Activated CD4-positive, alpha-beta T cell treated with anti-CD3 and anti-CD28 coated beads for 36 hours (primary cell): ENCODE data around the gene TMCC1. TPM values are rescaled to one million over a fixed set of nuclear protein-coding genes. Genes with fewer than 3 reads are reported as not detected.
"Not testable (repeated sequence)": the region's sequence is repeated elsewhere in the genome, so short reads cannot be mapped to it uniquely, and the experiment has no call there.

ENCODE experiments used
- ATAC-seq: fragments of 200-7000 bp; cut with Tn5 transposase; one replicate; pipeline ENCODE4 v1.10.0; 2021; ENCODE audit warnings: mild to moderate bottlenecking, moderate library complexity
- CTCF ChIA-PET: fragments of 350-600 bp; sonication (Branson Sonifier 250); formaldehyde crosslinking; loops from one replicate; lab custom pipeline; 2021; ENCODE audit warnings: antibody characterized with exemption; lab: Charles Lee
- POLR2A ChIA-PET: fragments of 350-600 bp; sonication (Branson Sonifier 250); formaldehyde crosslinking; loops from one replicate; lab custom pipeline; 2021; ENCODE audit warnings: antibody characterized with exemption, inconsistent platforms; lab: Charles Lee
- DNase-seq: peaks from one replicate; pipeline ENCODE4 v3.0.0-alpha.2; 2020
- H3K27ac Mint-ChIP-seq: one replicate; pipeline ENCODE4 v1.8.0; 2021; ENCODE audit warnings: mixed read lengths
- H3K27me3 Mint-ChIP-seq: one replicate; pipeline ENCODE4 v1.8.0; 2021; ENCODE audit warnings: mixed read lengths
- H3K36me3 Mint-ChIP-seq: one replicate; pipeline ENCODE4 v1.8.0; 2021; ENCODE audit warnings: low read depth, mixed read lengths
- H3K4me1 Mint-ChIP-seq: one replicate; pipeline ENCODE4 v1.8.0; 2021; ENCODE audit warnings: mixed read lengths
- H3K4me3 Mint-ChIP-seq: one replicate; pipeline ENCODE4 v1.8.0; 2021; ENCODE audit warnings: mild to moderate bottlenecking, moderate library complexity, mixed read lengths
- H3K9me3 Mint-ChIP-seq: one replicate; pipeline ENCODE4 v1.8.0; 2021; ENCODE audit warnings: low read depth, mixed read lengths
- intact Hi-C, 2 experiments: fragments of 100-400 bp; cut with DNase I in 1 of 2; cut with micrococcal nuclease in 1 of 2; formaldehyde crosslinking; loops; one replicate each; pipeline versions ENCODE4 v1.14.2 to v1.15.1; 2022 to 2024; cut with DNase I, micrococcal nuclease
- total RNA-seq, 2 experiments: library from RNA; stranded (reverse); gene quantifications; one replicate each; pipeline ENCODE4 v1.2.3, GENCODE V29; 2021

The TMCC1 gene
- total RNA-seq, 2 experiments from 2014 or later = 14.8 to 17.3 TPM

GRCh38 chr3:129686941-129687340 is 206.6 kb downstream of the TMCC1 start:
- ChIA-PET POLR2A (no interaction called here), CTCF (no interaction called here)
- Mint-ChIP-seq H3K27ac (no peak overlapping the region), H3K36me3 (no peaks in the 10 kb centered on the region), H3K9me3 (no peaks in the 10 kb centered on the region), H3K27me3 (no peaks in the 10 kb centered on the region), H3K4me3 (no peak overlapping the region), H3K4me1 (peaks cover 5% of the 10 kb centered on the region)
- DNase-seq (no peak), ATAC-seq (no peak)
- intact Hi-C loops = no loop called here

DNA sequence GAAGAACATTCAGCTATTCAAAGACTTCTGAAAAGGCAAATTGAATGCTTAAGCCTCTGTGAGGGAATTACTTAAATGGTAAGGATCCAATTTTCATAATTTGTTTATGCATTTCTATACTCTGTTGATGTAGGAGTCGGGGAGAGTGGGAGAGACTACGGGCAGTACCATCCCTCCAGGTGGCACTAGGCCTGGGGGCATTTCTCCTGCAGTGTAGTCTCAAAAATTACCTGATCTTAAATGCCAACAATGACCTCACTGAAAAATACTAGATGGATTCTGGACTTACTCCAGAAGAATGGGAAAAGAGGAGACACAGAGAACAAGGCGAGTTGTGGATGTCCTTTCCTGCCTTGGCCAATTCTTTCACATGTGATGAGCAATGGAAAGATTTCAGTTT is 209.2 kb downstream of the TMCC1 start:
- intact Hi-C loops = no loop called here
- POLR2A ChIA-PET = no interaction called here
- Mint-ChIP-seq H3K4me1 (no peaks in the 10 kb centered on the region), H3K27me3 (no peaks in the 10 kb centered on the region), H3K36me3 (no peaks in the 10 kb centered on the region), H3K4me3 (no peak overlapping the region), H3K9me3 (no peaks in the 10 kb centered on the region), H3K27ac (no peak overlapping the region)
- ATAC-seq (no peak), DNase-seq (no peak)
- CTCF ChIA-PET = no interaction called here

GRCh38 chr3:129683201-129683600 is 210.3 kb downstream of the TMCC1 start:
- no peak for DNase-seq
- intact Hi-C loops = no loop called here
- CTCF ChIA-PET = interaction anchor here (0.5 kb wide), 1 partner anchor 269 kb away, joined by 3 read pairs; no protein-coding TSS in a partner anchor
- no peaks in the 10 kb centered on the region for H3K4me1 Mint-ChIP-seq
- no peaks in the 10 kb centered on the region for H3K36me3 Mint-ChIP-seq
- H3K4me3 Mint-ChIP-seq = no peak overlapping the region
- H3K27me3 Mint-ChIP-seq = no peaks in the 10 kb centered on the region
- POLR2A ChIA-PET = no interaction called here
- no peak for ATAC-seq
- no peaks in the 10 kb centered on the region for H3K9me3 Mint-ChIP-seq
- H3K27ac Mint-ChIP-seq = no peak overlapping the region

DNA sequence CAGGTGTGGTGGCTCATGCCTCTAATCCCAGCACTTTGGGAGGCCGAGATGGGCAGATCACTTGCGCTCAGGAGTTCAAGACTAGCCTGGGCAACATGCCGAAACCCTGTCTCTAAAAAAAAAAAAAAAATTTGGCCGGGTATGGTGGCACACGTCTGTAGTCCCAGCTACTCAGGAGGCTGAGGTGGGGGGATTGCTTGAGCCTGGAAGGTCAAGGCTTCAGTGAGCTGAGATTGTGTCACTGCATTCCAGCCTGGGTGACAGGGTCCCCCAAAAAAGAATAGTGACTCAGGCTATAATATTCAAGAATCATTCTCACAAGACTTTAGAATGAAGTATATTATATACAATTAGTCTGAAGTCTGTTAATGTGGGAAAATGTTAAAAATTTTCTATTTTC is 216.5 kb downstream of the TMCC1 start:
- CTCF ChIA-PET = interaction anchor here (1.1 kb wide), 2 partner anchors 14 to 323 kb away, joined by 3 to 5 read pairs; no protein-coding TSS in a partner anchor
- DNase-seq (no peak), ATAC-seq (no peak)
- H3K36me3 Mint-ChIP-seq = no peaks in the 10 kb centered on the region
- no peaks in the 10 kb centered on the region for H3K27me3 Mint-ChIP-seq
- POLR2A ChIA-PET = interaction anchor here (0.6 kb wide), 1 partner anchor 238 kb away, joined by 3 read pairs; no protein-coding TSS in a partner anchor
- H3K9me3 Mint-ChIP-seq = no peaks in the 10 kb centered on the region
- H3K4me3 Mint-ChIP-seq = no peak overlapping the region
- peaks cover 4% of the 10 kb centered on the region for H3K4me1 Mint-ChIP-seq
- intact Hi-C loops = no loop called here
- H3K27ac Mint-ChIP-seq = no peak overlapping the region

GRCh38 chr3:129674798-129675123 is 218.8 kb downstream of the TMCC1 start:
- POLR2A ChIA-PET, intact Hi-C loops, H3K9me3 Mint-ChIP-seq, H3K4me1 Mint-ChIP-seq, H3K27ac Mint-ChIP-seq, ATAC-seq, H3K27me3 Mint-ChIP-seq, H3K36me3 Mint-ChIP-seq, DNase-seq, H3K4me3 Mint-ChIP-seq: not testable (repeated sequence)
- CTCF ChIA-PET = interaction anchor here (1.0 kb wide), 1 partner anchor 89 kb away, joined by 4 read pairs; no protein-coding TSS in a partner anchor

GRCh38 chr3:129673897-129674797 is 219.4 kb downstream of the TMCC1 start:
- no peak overlapping the region for H3K27ac Mint-ChIP-seq
- H3K4me1 Mint-ChIP-seq = peaks cover 4% of the 10 kb centered on the region
- H3K4me3 Mint-ChIP-seq = no peak overlapping the region
- H3K9me3 Mint-ChIP-seq = no peaks in the 10 kb centered on the region
- intact Hi-C loops = no loop called here
- no peak for DNase-seq
- ChIA-PET CTCF (interaction anchor here (0.8 to 1.2 kb wide), 3 partner anchors 17 to 216 kb away, joined by 3 to 4 read pairs (median 4); no protein-coding TSS in a partner anchor), POLR2A (no interaction called here)
- H3K27me3 Mint-ChIP-seq = no peaks in the 10 kb centered on the region
- no peak for ATAC-seq
- peaks cover 9% of the 10 kb centered on the region for H3K36me3 Mint-ChIP-seq

GRCh38 chr3:129673012-129673411 is 220.5 kb downstream of the TMCC1 start:
- POLR2A ChIA-PET = no interaction called here
- intact Hi-C loops = no loop called here
- Mint-ChIP-seq H3K4me1 (peaks cover 4% of the 10 kb centered on the region), H3K27me3 (no peaks in the 10 kb centered on the region), H3K27ac (no peak overlapping the region), H3K36me3 (peaks cover 9% of the 10 kb centered on the region), H3K9me3 (no peaks in the 10 kb centered on the region), H3K4me3 (no peak overlapping the region)
- ATAC-seq (no peak), DNase-seq (no peak)
- CTCF ChIA-PET = interaction anchor here (1.2 kb wide), 1 partner anchor 15 kb away, joined by 3 read pairs; no protein-coding TSS in a partner anchor

- Mint-ChIP-seq H3K4me3 (no peak overlapping the region), H3K27me3 (no peaks in the 10 kb centered on the region), H3K27ac (no peak overlapping the region), H3K4me1 (peaks cover 4% of the 10 kb centered on the region), H3K36me3 (peaks cover 10% of the 10 kb centered on the region), H3K9me3 (no peaks in the 10 kb centered on the region)
- intact Hi-C loops = no loop called here
- DNase-seq (no peak), ATAC-seq (no peak)
- ChIA-PET POLR2A (no interaction called here), CTCF (interaction anchor here (1.0 kb wide), 1 partner anchor 151 kb away, joined by 3 read pairs; no protein-coding TSS in a partner anchor)
These were observed 221.1 kb downstream of the TMCC1 start for GRCh38 chr3:129672412-129672811.

DNA sequence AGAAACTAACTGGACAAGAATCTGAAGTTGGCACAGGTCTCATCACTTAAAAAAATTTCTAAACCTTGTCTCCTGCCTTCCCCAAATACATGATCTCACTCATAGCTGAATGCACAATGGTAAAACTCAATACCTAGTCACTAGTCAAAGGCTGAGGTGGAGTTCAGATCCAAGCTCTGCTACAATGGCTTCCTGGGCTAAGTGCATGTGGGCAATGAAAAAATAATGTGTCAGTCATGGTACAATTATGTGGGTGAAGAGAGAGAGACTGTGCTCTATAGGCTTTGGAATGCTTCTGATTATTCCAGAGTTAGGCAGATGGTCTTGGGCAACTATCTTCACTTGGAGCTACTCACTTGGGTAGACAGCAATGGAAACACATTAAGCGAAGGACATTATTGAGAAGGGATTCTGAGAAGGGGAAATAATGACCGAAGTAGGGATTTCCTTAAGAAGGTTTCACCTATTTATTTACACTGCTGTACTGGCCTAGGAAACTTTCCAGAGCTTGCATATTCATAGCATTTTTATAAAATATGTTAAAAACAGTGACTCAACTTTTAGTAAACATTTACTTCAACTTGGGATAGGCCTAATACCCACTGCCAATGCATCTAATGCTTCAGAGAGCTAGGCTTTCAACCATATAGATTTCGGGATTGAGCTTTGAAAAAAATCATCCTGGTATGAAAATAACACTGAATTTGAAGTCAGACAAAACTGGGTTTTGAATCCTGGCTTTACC is 228.3 kb downstream of the TMCC1 start:
- intact Hi-C loops = no loop called here
- POLR2A ChIA-PET = no interaction called here
- no peak overlapping the region for H3K4me3 Mint-ChIP-seq
- no peaks in the 10 kb centered on the region for H3K9me3 Mint-ChIP-seq
- DNase-seq (no peak), ATAC-seq (no peak)
- H3K4me1 Mint-ChIP-seq = peaks cover 4% of the 10 kb centered on the region
- peaks cover 2% of the 10 kb centered on the region for H3K36me3 Mint-ChIP-seq
- no peaks in the 10 kb centered on the region for H3K27me3 Mint-ChIP-seq
- CTCF ChIA-PET = interaction anchor here (0.5 to 1.1 kb wide), 4 partner anchors 15 to 145 kb away, joined by 3 read pairs; no protein-coding TSS in a partner anchor
- no peak overlapping the region for H3K27ac Mint-ChIP-seq

GRCh38 chr3:129663930-129664646 is 229.4 kb downstream of the TMCC1 start:
- Mint-ChIP-seq H3K4me3 (no peak overlapping the region), H3K4me1 (peaks cover 4% of the 10 kb centered on the region), H3K27ac (no peak overlapping the region), H3K36me3 (peaks cover 1% of the 10 kb centered on the region), H3K9me3 (no peaks in the 10 kb centered on the region), H3K27me3 (no peaks in the 10 kb centered on the region)
- CTCF ChIA-PET = interaction anchor here (1.1 to 1.3 kb wide), 3 partner anchors 14 to 146 kb away, joined by 3 read pairs; no protein-coding TSS in a partner anchor
- POLR2A ChIA-PET = no interaction called here
- DNase-seq (no peak), ATAC-seq (no peak)
- intact Hi-C loops = no loop called here

- DNase-seq (no peak), ATAC-seq (no peak)
- Mint-ChIP-seq H3K27me3 (no peaks in the 10 kb centered on the region), H3K4me3 (no peak overlapping the region), H3K27ac (no peak overlapping the region), H3K36me3 (peaks cover 1% of the 10 kb centered on the region), H3K4me1 (peaks cover 9% of the 10 kb centered on the region), H3K9me3 (no peaks in the 10 kb centered on the region)
- ChIA-PET POLR2A (no interaction called here), CTCF (interaction anchor here (0.8 to 1.3 kb wide), 2 partner anchors 14 to 25 kb away, joined by 3 to 4 read pairs; no protein-coding TSS in a partner anchor)
- intact Hi-C loops = no loop called here
These were observed 230.5 kb downstream of the TMCC1 start for GRCh38 chr3:129663045-129663446.
